ENCODE data around the gene IGSF3.

Gene IGSF3

GRCh38 chr1:116690849-116691406 is 23.4 kb upstream of the IGSF3 start:
- Histone ChIP-seq H3K9ac (ENCODE audit: low read length) (no peak overlapping the region), H3K36me3 (replicated peaks; ENCODE audit: insufficient read depth, low read length) (no peaks in the 10 kb centered on the region), H3K27me3 (replicated peaks; ENCODE audit: insufficient read depth, low read length) (no peaks in the 10 kb centered on the region), H3K4me1 (ENCODE audit: low read length) (no peaks in the 10 kb centered on the region), H3K79me2 (ENCODE audit: low read length) (no peaks in the 10 kb centered on the region), H3F3A (ENCODE audit: insufficient read depth, low read length) (no peaks in the 10 kb centered on the region), H2AFZ (ENCODE audit: low read length) (no peak overlapping the region), H4K20me1 (ENCODE audit: insufficient read depth, low read length) (no peaks in the 10 kb centered on the region), H3K4me2 (ENCODE audit: low read depth, low read length) (no peak overlapping the region), H3K4me3 (ENCODE audit: low read length) (no peak overlapping the region), H3K9me3 (replicated peaks; ENCODE audit: insufficient read depth, low read length) (no peaks in the 10 kb centered on the region), H3K9me2 (replicated peaks; ENCODE audit: insufficient read depth, low read length) (no peaks in the 10 kb centered on the region), H3K27ac (ENCODE audit: low read length) (no peak overlapping the region)
- no peak for DNase-seq
- TF ChIP-seq EZH2phosphoT487 (IDR thresholded peaks at IDR 0.05; ENCODE audit: low read length) = no peak
- TF ChIP-seq EZH2 (optimal IDR thresholded peaks at IDR 0.05; ENCODE audit: low read depth, low read length) = no peak
- TF ChIP-seq CTCF (IDR thresholded peaks at IDR 0.05; ENCODE audit: low read length) = no peak

- Histone ChIP-seq H3K36me3 (replicated peaks; ENCODE audit: insufficient read depth, low read length) (no peaks in the 10 kb centered on the region), H3K4me3 (ENCODE audit: low read length) (no peak overlapping the region), H3K9ac (ENCODE audit: low read length) (no peak overlapping the region), H3K4me2 (ENCODE audit: low read depth, low read length) (no peak overlapping the region), H4K20me1 (ENCODE audit: insufficient read depth, low read length) (no peaks in the 10 kb centered on the region), H3K27me3 (replicated peaks; ENCODE audit: insufficient read depth, low read length) (no peaks in the 10 kb centered on the region), H3K9me3 (replicated peaks; ENCODE audit: insufficient read depth, low read length) (no peaks in the 10 kb centered on the region), H3F3A (ENCODE audit: insufficient read depth, low read length) (no peaks in the 10 kb centered on the region), H3K4me1 (ENCODE audit: low read length) (no peaks in the 10 kb centered on the region), H3K79me2 (ENCODE audit: low read length) (no peaks in the 10 kb centered on the region), H3K9me2 (replicated peaks; ENCODE audit: insufficient read depth, low read length) (no peaks in the 10 kb centered on the region), H2AFZ (ENCODE audit: low read length) (no peak overlapping the region), H3K27ac (ENCODE audit: low read length) (no peak overlapping the region)
- DNase-seq = no peak
- TF ChIP-seq CTCF (IDR thresholded peaks at IDR 0.05; ENCODE audit: low read length) = no peak
- no peak for TF ChIP-seq EZH2 (optimal IDR thresholded peaks at IDR 0.05; ENCODE audit: low read depth, low read length)
- TF ChIP-seq EZH2phosphoT487 (IDR thresholded peaks at IDR 0.05; ENCODE audit: low read length) = no peak
Measured at GRCh38 chr1:116690396-116690848, 22.9 kb upstream of the IGSF3 start.

GRCh38 chr1:116686723-116687352 is 19.3 kb upstream of the IGSF3 start:
- Histone ChIP-seq H2AFZ (ENCODE audit: low read length) (no peak overlapping the region), H3K9me2 (replicated peaks; ENCODE audit: insufficient read depth, low read length) (no peaks in the 10 kb centered on the region), H3F3A (ENCODE audit: insufficient read depth, low read length) (no peaks in the 10 kb centered on the region), H3K9ac (ENCODE audit: low read length) (no peak overlapping the region), H3K4me2 (ENCODE audit: low read depth, low read length) (no peak overlapping the region), H3K36me3 (replicated peaks; ENCODE audit: insufficient read depth, low read length) (no peaks in the 10 kb centered on the region), H3K79me2 (ENCODE audit: low read length) (no peaks in the 10 kb centered on the region), H3K4me3 (ENCODE audit: low read length) (no peak overlapping the region), H3K27me3 (replicated peaks; ENCODE audit: insufficient read depth, low read length) (no peaks in the 10 kb centered on the region), H4K20me1 (ENCODE audit: insufficient read depth, low read length) (no peaks in the 10 kb centered on the region), H3K27ac (ENCODE audit: low read length) (no peak overlapping the region), H3K9me3 (replicated peaks; ENCODE audit: insufficient read depth, low read length) (no peaks in the 10 kb centered on the region), H3K4me1 (ENCODE audit: low read length) (no peaks in the 10 kb centered on the region)
- DNase-seq = no peak
- no peak for TF ChIP-seq EZH2 (optimal IDR thresholded peaks at IDR 0.05; ENCODE audit: low read depth, low read length)
- TF ChIP-seq CTCF (IDR thresholded peaks at IDR 0.05; ENCODE audit: low read length) = no peak
- no peak for TF ChIP-seq EZH2phosphoT487 (IDR thresholded peaks at IDR 0.05; ENCODE audit: low read length)

Data from MM.1S (cell line).